Osteoblast (primary cell): ENCODE data around the gene SYT14. TPM values are rescaled to one million over a fixed set of nuclear protein-coding genes. Genes with fewer than 3 reads are reported as not detected.
A peak's percentile ranks its signal among the peaks of the same experiment; 100 is the strongest.

Experiments
- DNase-seq: peaks from one replicate; pipeline ENCODE4 v3.0.0; 2011; ENCODE audit warnings: low spot score, mixed read lengths; ENCODE audit not compliant: insufficient read length; ENCODE audit errors: missing footprints
- H2AFZ ChIP-seq: 2 replicates; pipeline ENCODE4 v1.6.0; 2011; ENCODE audit warnings: mild to moderate bottlenecking, low read length
- H3K27ac ChIP-seq: 2 replicates; pipeline ENCODE4 v1.5.1; 2011; ENCODE audit warnings: mild to moderate bottlenecking, low read depth, low read length, moderate library complexity
- H3K27me3 ChIP-seq: 2 replicates; pipeline ENCODE4 v1.6.0; 2012; ENCODE audit warnings: mild to moderate bottlenecking, control low read depth, inconsistent platforms, low read length, moderate library complexity; ENCODE audit not compliant: insufficient read depth
- H3K36me3 ChIP-seq: 2 replicates; pipeline ENCODE4 v1.5.1; 2011; ENCODE audit warnings: mild to moderate bottlenecking, low read length, control low read depth, moderate library complexity; ENCODE audit not compliant: insufficient read depth
- H3K4me1 ChIP-seq: 2 replicates; pipeline ENCODE4 v1.5.1; 2011; ENCODE audit warnings: mild to moderate bottlenecking, low read length, control low read depth, moderate library complexity; ENCODE audit not compliant: insufficient read depth
- H3K4me2 ChIP-seq: 2 replicates; pipeline ENCODE4 v1.6.0; 2011; ENCODE audit warnings: mild to moderate bottlenecking, low read length; ENCODE audit not compliant: insufficient read depth
- H3K4me3 ChIP-seq: fragments of 200-600 bp; sonication (generic); 3 replicates; pipeline ENCODE4 v1.5.1; 2012; ENCODE audit warnings: mild to moderate bottlenecking, low read length, inconsistent platforms; ENCODE audit not compliant: insufficient read depth
- H3K79me2 ChIP-seq: 2 replicates; pipeline ENCODE4 v1.6.0; 2012; ENCODE audit warnings: mild to moderate bottlenecking, low read length, control low read depth, inconsistent platforms; ENCODE audit not compliant: insufficient read depth
- H3K9me3 ChIP-seq: 2 replicates; pipeline ENCODE4 v1.5.1; 2011; ENCODE audit warnings: low read depth, low read length, control low read depth
- H4K20me1 ChIP-seq: 2 replicates; pipeline ENCODE4 v1.6.0; 2012; ENCODE audit warnings: mild to moderate bottlenecking, low read length, control low read depth; ENCODE audit not compliant: insufficient read depth
- total RNA-seq: library from RNA; depleted of rRNA; stranded (reverse); fragments of >200 nt; gene quantifications from 2 replicates; pipeline ENCODE4 v1.2.3, GENCODE V29; 2012
- TF ChIP-seq, protein P1 (sequence below): IDR thresholded peaks from 2 replicates; pipeline ENCODE4 v1.5.1; 2011; ENCODE audit warnings: mild to moderate bottlenecking, low read depth, low read length, moderate library complexity; ENCODE audit errors: extremely low read depth

The SYT14 gene
- total RNA-seq, 1 donor = 0.36 TPM

- H3K27me3 ChIP-seq = no peaks in the 10 kb centered on the region
- DNase-seq = no peak
- H2AFZ ChIP-seq = no peak overlapping the region
- H4K20me1 ChIP-seq = no peaks in the 10 kb centered on the region
- no peaks in the 10 kb centered on the region for H3K4me1 ChIP-seq
- no peak overlapping the region for H3K27ac ChIP-seq
- TF ChIP-seq, protein P1, sequence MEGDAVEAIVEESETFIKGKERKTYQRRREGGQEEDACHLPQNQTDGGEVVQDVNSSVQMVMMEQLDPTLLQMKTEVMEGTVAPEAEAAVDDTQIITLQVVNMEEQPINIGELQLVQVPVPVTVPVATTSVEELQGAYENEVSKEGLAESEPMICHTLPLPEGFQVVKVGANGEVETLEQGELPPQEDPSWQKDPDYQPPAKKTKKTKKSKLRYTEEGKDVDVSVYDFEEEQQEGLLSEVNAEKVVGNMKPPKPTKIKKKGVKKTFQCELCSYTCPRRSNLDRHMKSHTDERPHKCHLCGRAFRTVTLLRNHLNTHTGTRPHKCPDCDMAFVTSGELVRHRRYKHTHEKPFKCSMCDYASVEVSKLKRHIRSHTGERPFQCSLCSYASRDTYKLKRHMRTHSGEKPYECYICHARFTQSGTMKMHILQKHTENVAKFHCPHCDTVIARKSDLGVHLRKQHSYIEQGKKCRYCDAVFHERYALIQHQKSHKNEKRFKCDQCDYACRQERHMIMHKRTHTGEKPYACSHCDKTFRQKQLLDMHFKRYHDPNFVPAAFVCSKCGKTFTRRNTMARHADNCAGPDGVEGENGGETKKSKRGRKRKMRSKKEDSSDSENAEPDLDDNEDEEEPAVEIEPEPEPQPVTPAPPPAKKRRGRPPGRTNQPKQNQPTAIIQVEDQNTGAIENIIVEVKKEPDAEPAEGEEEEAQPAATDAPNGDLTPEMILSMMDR = no peak
- H3K79me2 ChIP-seq = no peaks in the 10 kb centered on the region
- H3K9me3 ChIP-seq = no peaks in the 10 kb centered on the region
- H3K4me2 ChIP-seq = no peak overlapping the region
- no peaks in the 10 kb centered on the region for H3K36me3 ChIP-seq
- H3K4me3 ChIP-seq = no peak overlapping the region
These were observed 132.5 kb downstream of the SYT14 start for GRCh38 chr1:210070531-210070930.

DNA sequence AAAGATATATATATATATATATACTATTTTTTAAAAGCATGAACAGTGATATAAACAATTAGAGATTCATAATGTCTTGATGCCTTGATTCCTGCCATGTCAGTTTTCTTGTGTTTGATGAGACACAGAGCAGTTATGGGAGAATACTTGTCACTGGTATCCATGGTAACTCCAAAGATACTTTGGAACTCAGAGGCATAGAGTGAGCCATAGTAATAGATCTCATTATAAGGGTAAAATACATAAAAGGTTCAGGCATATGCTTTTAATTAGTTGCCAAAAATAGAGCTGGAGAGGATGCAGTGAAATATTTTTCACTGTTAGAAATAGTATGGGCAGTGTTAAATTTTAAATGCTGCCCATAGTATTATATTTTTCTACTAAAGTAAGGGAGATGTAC is 134.1 kb downstream of the SYT14 start:
- no peaks in the 10 kb centered on the region for H4K20me1 ChIP-seq
- no peak for DNase-seq
- no peaks in the 10 kb centered on the region for H3K79me2 ChIP-seq
- H3K4me1 ChIP-seq = no peaks in the 10 kb centered on the region
- H3K4me3 ChIP-seq = no peak overlapping the region
- H3K9me3 ChIP-seq = no peaks in the 10 kb centered on the region
- H2AFZ ChIP-seq = no peak overlapping the region
- no peak overlapping the region for H3K27ac ChIP-seq
- H3K4me2 ChIP-seq = no peak overlapping the region
- TF ChIP-seq, protein P1 = no peak
- H3K36me3 ChIP-seq = no peaks in the 10 kb centered on the region
- no peaks in the 10 kb centered on the region for H3K27me3 ChIP-seq

DNA sequence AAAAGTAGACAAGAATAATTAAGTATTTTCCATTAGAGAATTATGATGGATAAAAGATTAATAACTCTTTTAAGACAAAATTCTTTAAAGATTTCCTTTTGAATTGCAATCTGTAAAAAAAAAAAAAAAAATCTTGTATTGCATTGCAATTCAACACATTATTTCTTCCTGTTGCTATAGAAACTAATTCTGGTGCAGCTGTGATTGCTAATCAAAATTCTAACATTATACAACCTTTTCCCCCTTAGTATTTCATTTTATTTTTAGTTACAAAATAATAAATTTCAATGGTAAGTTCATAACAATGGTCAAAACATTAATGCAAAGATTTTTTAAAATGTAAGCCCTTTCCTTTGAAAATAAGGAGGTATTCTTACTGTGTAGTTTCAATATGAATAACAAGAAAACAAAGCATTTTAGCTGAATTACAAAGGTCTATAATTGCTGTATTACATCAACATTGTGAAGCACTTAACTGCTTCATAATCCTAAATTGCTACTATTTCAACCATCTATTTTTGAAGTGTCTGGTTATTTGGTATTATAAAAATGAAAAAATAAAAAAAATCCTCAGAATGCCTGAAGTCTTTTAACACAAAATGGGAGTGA is 135.0 kb downstream of the SYT14 start:
- TF ChIP-seq, protein P1 = no peak
- H2AFZ ChIP-seq = no peak overlapping the region
- no peak overlapping the region for H3K4me2 ChIP-seq
- no peaks in the 10 kb centered on the region for H4K20me1 ChIP-seq
- no peak overlapping the region for H3K4me3 ChIP-seq
- no peaks in the 10 kb centered on the region for H3K36me3 ChIP-seq
- no peaks in the 10 kb centered on the region for H3K9me3 ChIP-seq
- H3K79me2 ChIP-seq = no peaks in the 10 kb centered on the region
- H3K27me3 ChIP-seq = no peaks in the 10 kb centered on the region
- no peak for DNase-seq
- no peaks in the 10 kb centered on the region for H3K4me1 ChIP-seq
- no peak overlapping the region for H3K27ac ChIP-seq

- Histone ChIP-seq H3K27ac (no peak overlapping the region), H3K4me3 (no peak overlapping the region), H2AFZ (no peak overlapping the region), H3K4me1 (no peaks in the 10 kb centered on the region), H4K20me1 (no peaks in the 10 kb centered on the region), H3K27me3 (no peaks in the 10 kb centered on the region), H3K36me3 (no peaks in the 10 kb centered on the region), H3K79me2 (no peaks in the 10 kb centered on the region), H3K4me2 (no peak overlapping the region), H3K9me3 (no peaks in the 10 kb centered on the region)
- TF ChIP-seq, protein P1 = no peak
- peak; percentile 10 for DNase-seq
These were observed 136.9 kb downstream of the SYT14 start for GRCh38 chr1:210074904-210075303.
